NCI-H1930 (cell line): Measurements from ENCODE around the gene OR1A1.
"Not testable (repeated sequence)": the region's sequence is repeated elsewhere in the genome, so short reads cannot be mapped to it uniquely, and the experiment has no call there.

Source experiments
- DNase-seq, 2 experiments: peaks; one replicate each; lab custom pipeline; 2025; lab: John Stamatoyannopoulos, UW

The OR1A1 gene, protein sequence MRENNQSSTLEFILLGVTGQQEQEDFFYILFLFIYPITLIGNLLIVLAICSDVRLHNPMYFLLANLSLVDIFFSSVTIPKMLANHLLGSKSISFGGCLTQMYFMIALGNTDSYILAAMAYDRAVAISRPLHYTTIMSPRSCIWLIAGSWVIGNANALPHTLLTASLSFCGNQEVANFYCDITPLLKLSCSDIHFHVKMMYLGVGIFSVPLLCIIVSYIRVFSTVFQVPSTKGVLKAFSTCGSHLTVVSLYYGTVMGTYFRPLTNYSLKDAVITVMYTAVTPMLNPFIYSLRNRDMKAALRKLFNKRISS

DNA sequence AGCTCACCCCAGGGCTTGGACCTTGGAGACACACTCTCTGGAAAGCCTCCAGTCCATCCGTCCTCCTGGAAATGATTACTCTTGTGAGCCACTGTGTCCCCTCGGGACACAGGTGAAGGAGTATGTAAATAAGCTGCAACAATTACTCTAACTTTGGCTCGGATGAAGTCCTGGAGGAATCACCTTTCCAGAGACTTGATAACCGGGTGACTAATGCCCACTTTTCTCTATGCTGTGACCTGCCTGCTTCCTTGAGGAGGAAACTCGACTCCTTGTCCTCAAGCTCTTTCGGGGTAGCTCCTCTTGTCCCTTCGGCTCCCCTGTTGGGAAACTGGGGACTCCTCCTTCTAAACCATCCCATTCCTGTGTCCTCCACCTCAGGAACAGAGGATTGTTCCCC is at the start of gene OR1A1:
Gene OR1A1, plus strand, starts transcription at position 301 of the 400 bp plus-strand sequence. CDS start 7,954 bp downstream, outside the sequence.
- no peak for DNase-seq

DNA sequence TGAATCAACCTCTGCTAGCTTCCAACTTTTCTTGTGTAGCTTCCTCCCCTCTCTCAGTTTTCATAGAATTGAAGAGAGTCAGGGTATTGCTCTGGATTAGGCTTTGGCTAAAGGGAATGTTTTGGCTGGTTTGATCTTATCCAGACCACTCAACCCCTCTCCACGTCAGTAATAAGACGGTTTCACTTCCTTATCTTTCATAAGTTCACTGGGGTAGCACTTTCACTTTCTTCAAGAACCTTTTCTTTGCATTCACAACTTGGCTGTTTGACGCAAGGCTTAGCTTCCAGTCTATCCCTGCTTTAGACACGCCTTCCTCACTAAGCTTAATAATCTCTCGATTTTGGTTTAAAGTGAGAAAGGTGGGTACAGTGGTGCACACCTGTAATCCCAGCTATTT is 39.9 kb upstream of the OR1A1 start:
- no peak for DNase-seq

DNA sequence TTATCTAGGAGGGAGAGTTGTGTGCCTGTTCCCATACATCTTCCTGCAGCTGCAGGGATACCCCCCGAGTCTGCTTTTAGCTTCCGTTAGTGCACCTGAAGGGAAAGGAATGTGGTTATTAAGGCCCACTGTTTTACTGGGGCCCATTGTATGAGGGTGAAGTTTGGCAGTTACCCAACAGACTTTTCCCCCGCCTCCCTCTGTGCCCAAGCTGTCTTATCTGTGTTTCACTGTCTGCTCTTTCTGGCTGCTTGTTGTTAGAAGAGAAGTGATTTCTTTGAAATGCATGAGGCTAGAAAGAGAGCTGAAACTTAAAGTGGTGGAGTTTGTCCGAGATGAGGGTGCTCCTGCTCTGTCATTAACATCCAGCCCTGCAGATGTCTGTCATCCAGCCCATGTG is 17.5 kb upstream of the OR1A1 start:
- DNase-seq = no peak

DNA sequence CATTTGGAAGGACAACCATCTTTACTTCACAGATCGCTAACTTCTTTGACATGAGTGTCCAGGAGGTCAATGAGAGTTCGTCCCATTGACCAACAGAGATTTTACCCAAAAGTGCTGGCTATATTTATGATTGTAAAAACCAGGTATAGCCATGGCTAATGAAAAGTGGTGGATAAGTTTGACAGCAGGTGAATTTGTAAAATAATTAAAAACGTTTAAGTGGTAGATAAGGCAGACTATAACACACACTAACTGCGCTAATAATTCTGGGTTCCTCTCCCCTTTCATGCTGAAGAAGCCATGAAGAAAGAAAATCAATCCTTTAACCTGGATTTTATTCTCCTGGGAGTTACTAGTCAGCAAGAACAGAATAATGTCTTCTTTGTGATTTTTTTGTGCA is 10.2 kb upstream of the OR1A1 start, which contains the start of gene OR1A2:
Gene OR1A2, plus strand, starts transcription at position 301 of the 400 bp plus-strand sequence. Its CDS starts 0 bp downstream, at position 301.
- DNase-seq = no peak

DNA sequence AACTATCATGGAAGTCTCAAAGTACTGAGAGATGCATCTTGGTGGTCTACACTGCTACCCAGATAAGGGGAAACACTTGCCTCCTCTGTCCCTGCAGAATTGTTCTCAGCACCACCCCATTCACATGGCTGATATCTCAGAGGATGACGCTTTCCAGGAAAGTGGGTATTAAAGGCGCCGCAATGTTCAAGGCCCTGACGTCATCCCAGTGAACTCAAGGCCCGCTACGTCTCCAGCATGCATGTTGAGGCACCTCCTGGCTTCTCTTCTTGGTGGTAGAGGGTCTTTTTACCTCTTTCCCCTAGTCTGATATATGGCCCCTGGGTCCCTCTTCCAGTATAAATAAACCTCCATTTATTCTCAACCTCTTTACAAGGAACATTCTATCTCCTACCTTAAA is 1.0 kb downstream of the OR1A1 start:
- no peak for DNase-seq

DNA sequence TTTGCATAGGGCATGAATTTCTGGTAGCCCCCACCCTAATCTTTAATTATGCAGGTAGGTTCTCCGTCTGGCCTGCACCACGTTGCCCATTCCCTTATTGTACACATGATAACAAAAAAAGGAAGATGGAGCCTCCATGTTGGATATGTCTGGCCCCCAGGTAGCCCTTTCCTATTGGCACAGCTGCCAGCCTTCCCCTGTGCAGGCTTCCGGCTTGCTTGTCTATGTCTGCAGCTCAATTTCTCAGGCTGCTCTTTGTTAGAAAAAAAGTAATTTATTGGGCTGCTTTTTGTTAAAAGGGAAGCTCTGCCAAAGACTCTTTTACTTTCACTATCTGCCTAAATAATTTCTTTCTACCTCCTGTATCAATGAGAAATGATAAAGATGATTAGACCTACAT is 5.5 kb downstream of the OR1A1 start:
- DNase-seq = no peak

DNA sequence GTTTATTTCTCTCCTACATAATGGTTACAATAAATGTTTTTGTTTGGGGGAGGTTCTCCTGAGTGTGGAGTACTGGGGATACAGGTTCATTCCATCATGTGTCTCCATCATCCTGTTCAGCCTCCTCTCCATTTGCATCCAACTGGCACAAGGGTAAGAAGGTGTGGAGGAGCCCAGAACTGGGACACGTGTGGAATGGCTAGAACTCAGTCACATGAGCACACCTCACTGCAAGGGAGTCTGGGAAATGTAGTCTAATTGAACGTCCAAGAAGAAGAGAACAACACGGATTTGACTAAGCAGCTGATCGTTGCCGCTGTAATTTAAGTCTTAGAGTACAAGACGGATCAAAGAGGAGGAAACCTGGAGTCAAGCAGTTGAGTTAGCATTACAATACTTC is 6.1 kb downstream of the OR1A1 start:
- DNase-seq = peak in 1 of 2 experiments; percentile 3

DNA sequence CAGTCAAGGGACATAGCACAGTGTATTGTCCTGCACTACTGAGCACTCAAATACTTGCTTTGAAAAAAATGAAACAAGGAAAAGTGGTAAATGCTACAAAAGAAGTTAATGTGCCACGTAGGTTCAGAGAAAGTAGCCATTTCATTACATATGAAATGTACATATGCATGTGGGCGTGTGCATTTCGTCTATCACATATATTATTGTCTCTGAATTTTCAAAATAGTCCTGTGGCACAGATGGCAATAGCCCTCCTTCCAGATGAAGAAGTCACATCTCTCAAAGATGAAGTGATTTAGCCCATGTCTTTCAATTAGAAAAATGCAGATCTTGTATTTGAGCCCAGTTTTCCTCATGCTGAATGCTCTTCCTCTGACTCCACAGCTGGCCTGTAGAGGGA is 12.5 kb downstream of the OR1A1 start:
- DNase-seq = not testable (repeated sequence)

DNA sequence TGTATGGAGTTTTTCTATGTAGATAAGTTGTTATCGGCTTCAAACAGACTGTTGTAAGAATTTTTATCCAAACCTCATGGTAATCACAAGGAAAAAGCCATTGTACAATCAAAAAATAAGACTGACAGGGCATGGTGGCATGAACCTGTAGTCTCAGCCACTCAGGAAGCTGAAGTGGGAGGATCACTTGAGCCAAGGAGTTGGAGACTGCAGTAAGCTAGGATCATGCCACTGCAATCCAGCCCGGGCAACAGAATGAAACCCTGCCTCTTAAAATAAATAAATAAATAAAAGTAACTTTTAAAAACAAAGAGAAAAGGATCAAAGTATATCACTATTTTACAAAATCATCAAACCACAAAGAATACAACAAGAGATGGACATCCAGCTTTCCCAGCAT is 14.4 kb downstream of the OR1A1 start:
- no peak for DNase-seq

DNA sequence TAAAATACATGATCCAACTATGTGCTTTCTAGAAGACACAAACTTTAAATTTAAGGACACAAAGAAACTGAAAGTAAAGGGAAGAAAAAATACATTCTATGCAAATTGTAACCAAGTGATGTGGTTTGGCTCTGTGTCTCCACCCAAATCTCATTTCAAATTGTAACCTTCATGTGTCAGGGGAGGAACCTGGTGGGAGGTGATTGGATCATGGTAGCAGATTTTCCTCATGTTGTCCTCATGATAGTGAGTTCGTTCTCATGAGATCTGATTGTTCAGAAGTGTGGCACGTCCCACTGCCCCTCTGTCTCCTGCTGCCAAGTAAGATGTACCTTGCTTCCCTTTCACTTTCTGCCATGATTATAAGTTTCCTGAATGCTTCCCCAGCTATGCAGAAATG is 15.0 kb downstream of the OR1A1 start:
- no peak for DNase-seq

DNA sequence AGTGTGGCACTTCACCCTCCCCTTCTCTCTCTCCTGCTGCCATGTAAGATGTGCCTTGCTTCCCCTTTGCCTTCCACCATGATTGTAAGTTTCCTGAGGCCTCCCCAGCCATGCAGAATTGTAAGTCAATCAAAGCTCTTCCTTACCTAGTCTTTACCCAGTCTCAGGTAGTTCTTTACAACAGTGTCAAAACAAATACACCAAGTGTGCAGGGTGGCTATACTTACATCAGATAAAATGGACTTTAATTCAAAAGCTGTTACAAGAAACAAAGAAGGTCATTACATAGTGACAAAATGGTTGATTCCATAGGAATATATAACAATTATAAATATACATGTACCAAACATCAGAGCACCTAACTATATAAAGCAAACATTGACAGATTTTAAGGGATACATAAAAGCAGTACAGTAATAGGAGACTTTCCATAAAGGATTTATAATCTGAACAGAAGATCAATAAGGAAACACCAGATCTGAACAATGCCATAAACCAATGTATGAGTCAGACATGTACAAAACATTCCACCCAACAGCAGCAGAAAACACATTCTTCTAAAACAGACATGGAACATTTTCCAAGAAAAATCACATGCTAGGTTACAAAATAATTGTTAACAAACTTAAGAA is 17.4 kb downstream of the OR1A1 start:
- DNase-seq = not testable (repeated sequence)

DNA sequence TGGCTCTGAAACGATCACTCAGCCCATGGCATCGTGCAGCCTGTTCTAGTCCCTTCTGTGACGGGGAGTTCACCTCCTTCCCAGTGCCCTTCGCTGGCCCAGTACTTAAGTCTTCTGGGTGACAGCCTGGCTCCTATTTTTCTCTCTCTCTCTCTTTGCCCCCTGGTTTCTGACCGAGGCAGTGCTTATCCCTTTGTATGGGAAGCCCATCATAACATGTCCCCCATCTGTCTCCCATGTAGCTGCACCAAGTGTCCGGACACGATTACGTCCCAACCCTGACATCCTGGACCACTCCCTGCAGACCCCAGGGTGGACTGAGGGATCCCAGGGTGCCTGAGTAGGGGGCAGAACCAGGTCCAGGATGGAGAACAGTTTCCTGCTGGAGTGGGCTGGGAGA is 24.8 kb downstream of the OR1A1 start:
- not testable (repeated sequence) for DNase-seq

DNA sequence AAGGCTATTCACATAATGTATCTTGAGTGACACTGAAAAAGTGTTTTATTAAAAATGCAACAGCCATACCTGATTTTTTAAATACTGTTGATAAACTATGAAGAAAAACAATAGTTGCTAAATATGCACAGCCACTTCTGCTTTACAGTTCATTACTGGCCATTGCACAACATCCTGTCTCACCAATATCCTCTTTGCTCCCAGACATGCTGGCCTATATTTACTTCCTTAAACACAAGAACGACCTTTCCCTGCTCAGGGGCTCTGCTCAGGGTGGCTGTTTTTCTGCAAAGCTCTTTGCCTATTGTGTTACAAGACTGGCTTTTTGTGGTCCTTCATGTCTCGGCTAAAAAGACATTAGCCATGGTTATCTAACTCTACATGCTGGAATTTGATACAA is 31.2 kb downstream of the OR1A1 start:
- not testable (repeated sequence) for DNase-seq

DNA sequence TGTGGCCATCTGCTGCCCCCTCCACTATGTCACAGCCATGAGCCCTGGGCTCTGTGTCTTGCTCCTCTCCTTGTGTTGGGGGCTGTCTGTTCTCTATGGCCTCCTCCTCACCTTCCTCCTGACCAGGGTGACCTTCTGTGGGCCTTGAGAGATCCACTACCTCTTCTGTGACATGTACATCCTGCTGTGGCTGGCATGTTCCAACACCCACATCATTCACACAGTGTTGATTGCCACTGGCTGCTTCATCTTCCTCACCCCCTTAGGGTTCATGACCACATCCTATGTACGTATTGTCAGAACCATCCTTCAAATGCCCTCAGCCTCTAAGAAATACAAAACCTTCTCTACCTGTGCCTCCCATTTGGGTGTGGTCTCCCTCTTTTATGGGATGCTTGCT is 33.6 kb downstream of the OR1A1 start:
- not testable (repeated sequence) for DNase-seq

DNA sequence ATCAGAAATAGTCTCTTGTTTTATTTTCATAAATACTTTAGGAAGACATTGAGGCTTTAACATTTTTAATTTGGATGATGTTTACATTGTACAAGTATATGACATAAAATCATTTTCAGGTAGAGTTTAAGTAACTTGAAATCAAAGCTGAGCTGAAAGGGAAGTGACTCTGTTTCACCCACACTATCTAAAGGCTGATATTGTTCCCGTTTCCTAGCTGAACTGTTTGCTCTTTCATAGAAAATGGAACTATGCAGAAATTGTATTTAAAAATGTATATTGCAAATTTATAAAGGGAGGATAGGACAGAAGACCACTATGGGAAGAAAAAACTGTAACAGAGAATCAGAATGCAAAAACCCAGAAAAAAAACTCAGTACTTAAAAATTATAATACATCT is 37.4 kb downstream of the OR1A1 start:
- not testable (repeated sequence) for DNase-seq

DNA sequence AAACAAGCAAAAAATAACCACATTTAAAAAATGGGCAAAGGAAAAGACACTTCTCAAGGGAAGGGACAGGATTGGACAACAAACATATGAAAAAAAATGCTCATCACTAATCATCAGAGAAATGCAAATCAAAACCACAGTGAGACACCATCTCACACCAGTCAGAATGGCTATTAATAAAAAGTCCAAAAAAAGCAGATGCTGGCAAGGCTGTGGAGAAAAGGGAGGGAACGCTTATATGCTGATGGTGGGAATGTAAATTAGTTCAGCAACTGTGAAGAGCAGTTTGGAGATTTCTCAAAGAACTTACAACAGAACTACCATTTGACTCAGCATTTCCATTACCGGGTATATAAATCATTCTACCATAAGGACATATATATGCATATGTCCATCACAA is 41.5 kb downstream of the OR1A1 start:
- not testable (repeated sequence) for DNase-seq

DNA sequence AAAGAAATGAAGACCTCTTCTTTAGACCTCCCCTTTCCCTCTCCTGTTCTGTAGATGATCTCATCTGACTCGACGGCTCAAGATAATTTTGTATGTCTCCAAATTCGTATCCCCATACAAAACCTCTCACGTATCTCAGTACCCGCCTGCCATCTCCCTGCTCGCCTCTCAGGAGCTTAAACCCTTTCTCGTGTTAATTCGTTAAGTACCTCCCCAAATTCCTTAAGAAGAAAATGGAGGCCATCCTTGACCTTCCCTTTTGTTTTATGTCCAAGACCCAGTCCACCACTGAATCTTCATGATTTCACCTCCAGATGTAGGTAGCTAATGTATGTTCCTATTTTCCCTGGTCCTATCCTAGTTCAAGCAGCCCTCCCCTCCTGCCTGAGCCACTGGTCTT is 49.1 kb downstream of the OR1A1 start:
- DNase-seq = no peak

DNA sequence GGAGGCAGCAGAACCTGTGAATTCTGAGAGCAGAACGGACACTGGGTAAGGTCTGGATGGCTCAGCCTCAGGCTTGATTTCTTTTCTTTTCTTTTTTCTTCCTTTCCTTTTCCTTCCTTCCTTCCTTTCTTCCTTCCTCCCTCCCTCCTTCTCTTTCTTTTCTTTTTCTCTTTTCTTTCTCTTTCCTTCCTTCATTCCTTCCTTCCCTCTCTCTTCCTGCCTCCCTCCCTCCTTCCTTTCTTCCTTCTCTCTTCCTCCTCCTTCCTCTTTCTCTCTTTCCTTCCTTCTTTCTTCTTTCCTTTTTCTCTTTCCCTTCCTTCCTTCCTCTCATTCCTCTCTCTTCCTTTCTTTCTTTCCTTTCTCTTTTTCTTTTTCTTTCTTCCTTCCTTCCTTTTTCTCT is 52.7 kb downstream of the OR1A1 start:
- no peak for DNase-seq

DNA sequence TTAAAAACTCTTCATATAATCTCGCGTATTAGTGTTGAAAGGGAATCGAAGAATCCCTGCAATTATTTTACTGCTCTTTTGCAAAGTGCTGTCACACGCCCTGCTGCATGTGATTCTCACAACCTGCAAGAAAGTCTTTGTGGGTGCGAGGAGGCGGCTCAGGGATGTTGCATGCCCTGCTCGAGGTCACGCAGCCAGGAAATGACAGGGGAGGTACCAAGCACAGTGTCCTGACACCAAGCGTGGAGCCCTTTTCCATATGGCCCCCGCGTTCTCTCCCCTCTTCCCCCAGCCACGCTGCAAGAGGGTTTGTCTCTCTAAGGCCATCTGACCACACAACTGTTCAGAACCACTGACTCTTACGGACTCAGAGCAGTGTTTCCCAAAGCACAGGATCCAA is 53.1 kb downstream of the OR1A1 start:
- no peak for DNase-seq
